Bladder microvascular endothelial cell (primary cell): ENCODE measurements around the gene IGF2. TPM values are rescaled to one million over a fixed set of nuclear protein-coding genes. Genes with fewer than 3 reads are reported as not detected.

Experiments
- total RNA-seq: library from RNA; depleted of rRNA; stranded (reverse); fragments of >200 nt; gene quantifications from 2 replicates; pipeline ENCODE4 v1.2.3, GENCODE V29; 2014

Gene IGF2
- total RNA-seq = 6.3 and 19.1 TPM in 2 replicates

GRCh38 chr11:2139123-2139521, at the start of gene IGF2:
TSS of gene IGF2 (minus strand) at chr11:2139389. CDS start at chr11:2135523, 3,866 bp downstream.

GRCh38 chr11:2171591-2172003, 32.4 kb upstream of the IGF2 start, which contains the start of gene TH:
TSS of gene TH (minus strand) at chr11:2171815. CDS start at chr11:2171786, 29 bp downstream.

GRCh38 chr11:2160736-2161259, 21.6 kb upstream of the IGF2 start, which contains the start of gene INS:
TSS of gene INS (minus strand) at chr11:2161209. CDS start at chr11:2160971, 238 bp downstream.

Other genes starting within 250 kb of the IGF2 start
- gene PRR33, start 247.5 kb downstream of the IGF2 start, total RNA-seq = not detected in 2 replicates
- gene TNNT3, start 219.7 kb downstream of the IGF2 start, total RNA-seq = 2.1 TPM in 1 of 2 replicates, not detected in the other
- 31.6 and 125 TPM in 2 replicates for gene MRPL23, start 192.1 kb downstream of the IGF2 start, total RNA-seq
- 131 and 217 TPM in 2 replicates for gene H19, start 141.5 kb downstream of the IGF2 start, total RNA-seq
- gene INS, start 21.8 kb upstream of the IGF2 start, total RNA-seq = not detected in 2 replicates
- gene TH, start 32.4 kb upstream of the IGF2 start, total RNA-seq = not detected in 2 replicates
- gene ASCL2, start 131.2 kb upstream of the IGF2 start, total RNA-seq = not detected in 2 replicates
- gene C11orf21, start 162.5 kb upstream of the IGF2 start, total RNA-seq = not detected in 2 replicates
- not detected in 2 replicates for gene TSPAN32, start 162.6 kb upstream of the IGF2 start, total RNA-seq
- gene CD81, start 237.9 kb upstream of the IGF2 start, total RNA-seq = 172 and 595 TPM in 2 replicates